ENCODE measurements around the gene OR14A2. TPM values are rescaled to one million over a fixed set of nuclear protein-coding genes. Genes with fewer than 3 reads are reported as not detected.
A peak's percentile ranks its signal among the peaks of the same experiment; 100 is the strongest.
"Not testable (repeated sequence)": the region's sequence is repeated elsewhere in the genome, so short reads cannot be mapped to it uniquely, and the experiment has no call there.

OR14A2 gene
- total RNA-seq, 1 donor from 2014 or later: not detected

GRCh38 chr1:247747616-247748015, 325 bp downstream of the OR14A2 start:
- TF ChIP-seq, protein P1, sequence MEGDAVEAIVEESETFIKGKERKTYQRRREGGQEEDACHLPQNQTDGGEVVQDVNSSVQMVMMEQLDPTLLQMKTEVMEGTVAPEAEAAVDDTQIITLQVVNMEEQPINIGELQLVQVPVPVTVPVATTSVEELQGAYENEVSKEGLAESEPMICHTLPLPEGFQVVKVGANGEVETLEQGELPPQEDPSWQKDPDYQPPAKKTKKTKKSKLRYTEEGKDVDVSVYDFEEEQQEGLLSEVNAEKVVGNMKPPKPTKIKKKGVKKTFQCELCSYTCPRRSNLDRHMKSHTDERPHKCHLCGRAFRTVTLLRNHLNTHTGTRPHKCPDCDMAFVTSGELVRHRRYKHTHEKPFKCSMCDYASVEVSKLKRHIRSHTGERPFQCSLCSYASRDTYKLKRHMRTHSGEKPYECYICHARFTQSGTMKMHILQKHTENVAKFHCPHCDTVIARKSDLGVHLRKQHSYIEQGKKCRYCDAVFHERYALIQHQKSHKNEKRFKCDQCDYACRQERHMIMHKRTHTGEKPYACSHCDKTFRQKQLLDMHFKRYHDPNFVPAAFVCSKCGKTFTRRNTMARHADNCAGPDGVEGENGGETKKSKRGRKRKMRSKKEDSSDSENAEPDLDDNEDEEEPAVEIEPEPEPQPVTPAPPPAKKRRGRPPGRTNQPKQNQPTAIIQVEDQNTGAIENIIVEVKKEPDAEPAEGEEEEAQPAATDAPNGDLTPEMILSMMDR (IDR thresholded peaks at IDR 0.05): no peak
- Histone ChIP-seq H3K4me1 (no peaks in the 10 kb centered on the region), H3K27ac (no peak overlapping the region), H3K9me3 (peaks cover 5% of the 10 kb centered on the region), H3K36me3 (no peaks in the 10 kb centered on the region), H3K4me3 (no peak overlapping the region), H3K27me3 (ENCODE audit: low read depth) (no peaks in the 10 kb centered on the region)
- ATAC-seq (no peak), DNase-seq (no peak)
- intact Hi-C loops (cut with DNase I): no loop called here

- Histone ChIP-seq H3K36me3 (no peaks in the 10 kb centered on the region), H3K27me3 (ENCODE audit: low read depth) (no peaks in the 10 kb centered on the region), H3K4me1 (no peaks in the 10 kb centered on the region), H3K9me3 (peaks cover 5% of the 10 kb centered on the region), H3K4me3 (no peak overlapping the region), H3K27ac (no peak overlapping the region)
- ATAC-seq (peak; percentile 47 to 54), DNase-seq (no peak)
- intact Hi-C loops (cut with DNase I): no loop called here
- TF ChIP-seq, protein P1 (IDR thresholded peaks at IDR 0.05): no peak
Measured at GRCh38 chr1:247746391-247746935, 1.5 kb downstream of the OR14A2 start.

- H3K36me3 ChIP-seq; H3K27me3 ChIP-seq (ENCODE audit: low read depth); ATAC-seq; H3K9me3 ChIP-seq; intact Hi-C loops (cut with DNase I); H3K27ac ChIP-seq; H3K4me1 ChIP-seq; H3K4me3 ChIP-seq; DNase-seq: not testable (repeated sequence)
Measured at GRCh38 chr1:247742215-247742760, 5.7 kb downstream of the OR14A2 start.

DNA sequence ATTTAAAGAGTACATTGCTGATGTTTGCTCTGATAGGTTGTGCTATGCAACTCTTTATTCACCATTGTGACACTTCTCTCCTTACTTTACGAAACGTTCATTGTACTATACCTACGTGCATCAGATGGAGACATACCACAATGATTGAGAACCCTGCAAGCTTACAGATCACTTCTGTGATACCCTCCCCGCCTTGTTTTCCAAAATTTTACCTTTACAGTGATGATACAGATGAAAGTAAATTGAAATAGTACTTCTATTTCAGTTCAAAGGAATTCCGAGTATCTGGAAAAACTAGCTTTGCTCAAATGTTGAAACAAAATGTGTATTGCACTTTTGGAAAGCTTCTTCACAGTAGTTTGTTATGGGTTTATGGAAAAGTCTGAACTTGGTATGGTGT, 6.2 kb downstream of the OR14A2 start:
- Histone ChIP-seq H3K9me3 (no peaks in the 10 kb centered on the region), H3K27ac (no peak overlapping the region), H3K4me3 (no peak overlapping the region), H3K27me3 (ENCODE audit: low read depth) (no peaks in the 10 kb centered on the region), H3K4me1 (no peaks in the 10 kb centered on the region), H3K36me3 (no peaks in the 10 kb centered on the region)
- TF ChIP-seq, protein P1 (IDR thresholded peaks at IDR 0.05): no peak
- intact Hi-C loops (cut with DNase I): no loop called here
- no peak for ATAC-seq
- DNase-seq: no peak

- ATAC-seq (no peak), DNase-seq (no peak)
- Histone ChIP-seq H3K27ac (no peak overlapping the region), H3K4me3 (no peak overlapping the region), H3K36me3 (no peaks in the 10 kb centered on the region), H3K4me1 (no peaks in the 10 kb centered on the region), H3K9me3 (no peaks in the 10 kb centered on the region), H3K27me3 (ENCODE audit: low read depth) (no peaks in the 10 kb centered on the region)
- TF ChIP-seq, protein P1 (IDR thresholded peaks at IDR 0.05): no peak
- intact Hi-C loops (cut with DNase I): no loop called here
Measured at GRCh38 chr1:247740721-247741120, 7.2 kb downstream of the OR14A2 start.

DNA sequence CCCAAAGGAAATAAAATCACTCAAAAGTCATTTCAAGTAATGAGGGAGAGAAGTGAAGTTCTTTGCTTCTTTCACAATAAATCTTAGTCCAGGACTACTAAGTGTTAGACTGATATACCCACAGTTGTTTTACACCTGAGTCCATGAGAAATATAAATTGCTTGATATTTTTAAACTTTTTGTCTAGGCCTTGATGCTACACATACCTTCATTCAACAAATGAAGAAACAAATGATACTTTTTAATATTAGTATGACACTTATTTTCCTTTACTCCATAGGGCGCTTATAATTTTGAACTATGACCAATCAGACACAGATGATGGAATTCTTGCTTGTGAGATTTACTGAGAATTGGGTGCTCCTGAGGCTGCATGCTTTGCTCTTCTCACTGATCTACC, 9.6 kb downstream of the OR14A2 start, which contains the start of gene OR14K1:
Gene OR14K1 (plus strand): TSS at position 301 of the 400 bp plus-strand sequence. CDS start 0 bp downstream, at position 301.
- intact Hi-C loops (cut with DNase I): no loop called here
- Histone ChIP-seq H3K36me3 (no peaks in the 10 kb centered on the region), H3K4me1 (no peaks in the 10 kb centered on the region), H3K4me3 (no peak within 1 kb of the TSS), H3K9me3 (no peaks in the 10 kb centered on the region), H3K27ac (no peak within 1 kb of the TSS), H3K27me3 (ENCODE audit: low read depth) (no peaks in the 10 kb centered on the region)
- DNase-seq (no peak), ATAC-seq (no peak)
- TF ChIP-seq, protein P1 (IDR thresholded peaks at IDR 0.05): no peak
